HCT116 (cell line): Measurements from ENCODE around the gene RORB. TPM values are rescaled to one million over a fixed set of nuclear protein-coding genes. Genes with fewer than 3 reads are reported as not detected.

Experiments used
- ATAC-seq: fragments of 200-7000 bp; cut with Tn5 transposase; 2 replicates; pipeline ENCODE4 v1.9.1; 2020; ENCODE audit warnings: mild to moderate bottlenecking, moderate library complexity
- BruUV-seq: library from RNA; stranded (reverse); fragments of 400-500 nt; replicated peaks from 2 replicates; lab custom pipeline; 2021; lab: Mats Ljungman, UMichigan
- CTCF ChIA-PET: fragments of 300-600 bp; sonication (Branson Sonifier 250); formaldehyde crosslinking; loops from one replicate; lab custom pipeline; 2021; ENCODE audit warnings: antibody characterized with exemption; lab: Charles Lee
- POLR2A ChIA-PET: fragments of 300-600, 350-600 bp; sonication (Branson Sonifier 250); formaldehyde crosslinking; loops from one replicate; lab custom pipeline; 2021; ENCODE audit warnings: antibody characterized with exemption; lab: Charles Lee
- RAD21 ChIA-PET, 2 experiments: fragments of 300-600 bp; sonication (Branson Sonifier 250); formaldehyde crosslinking; loops; one replicate each; lab custom pipeline; 2023; ENCODE audit warnings: low total read pairs in 2 of 2; ENCODE audit not compliant: uncharacterized antibody in 2 of 2, unreplicated experiment in 2 of 2, low non-redundant PET in 1 of 2; lab: Charles Lee
- DNase-seq: peaks from one replicate; pipeline ENCODE4 v3.0.0-alpha.2; 2010; ENCODE audit warnings: low read depth, low spot score
- H2AFZ ChIP-seq: fragments of 200-600 bp; shearing (Covaris generic), sonication (generic); 2 replicates; pipeline ENCODE4 v1.6.1; 2017; ENCODE audit warnings: low read depth, mixed run types, mixed read lengths, antibody characterized with exemption, low read length; ENCODE audit not compliant: poor library complexity, severe bottlenecking
- H3K27ac ChIP-seq: 2 replicates; pipeline ENCODE4 v1.5.1; 2012; ENCODE audit warnings: low read depth, low read length
- H3K27me3 ChIP-seq: fragments of 200-600 bp; sonication (generic); 2 replicates; pipeline ENCODE4 v1.6.1; 2016; ENCODE audit warnings: mixed run types, low read length, mixed read lengths; ENCODE audit not compliant: insufficient read depth
- H3K36me3 ChIP-seq, 2 experiments: fragments of 200-500 bp in 1 of 2; fragments of 200-600 bp in 1 of 2; sonication (Bioruptor generic) in 1 of 2; sonication (generic) in 1 of 2; 2 replicates each; pipeline versions ENCODE4 v1.5.1 to v1.6.1; 2014 to 2016; ENCODE audit warnings: low read length in 2 of 2, inconsistent platforms in 1 of 2, mixed read lengths in 1 of 2, mixed run types in 1 of 2; ENCODE audit not compliant: insufficient read depth in 2 of 2, control insufficient read depth in 1 of 2
- H3K4me1 ChIP-seq, 2 experiments: fragments of 200-600 bp in 1 of 2; sonication (generic) in 1 of 2; 2 replicates each; pipeline versions ENCODE4 v1.5.1 to v1.6.1; 2012 to 2017; ENCODE audit warnings: low read length in 2 of 2, inconsistent platforms in 1 of 2, mild to moderate bottlenecking in 1 of 2, mixed read lengths in 1 of 2, mixed run types in 1 of 2, moderate library complexity in 1 of 2; ENCODE audit not compliant: insufficient read depth in 2 of 2, control insufficient read depth in 1 of 2
- H3K4me2 ChIP-seq: fragments of 200-600 bp; sonication (generic); 2 replicates; pipeline ENCODE4 v1.6.1; 2017; ENCODE audit warnings: mixed run types, low read length, mixed read lengths
- H3K4me3 ChIP-seq, 2 experiments: fragments of 200-600 bp in 1 of 2; sonication (generic) in 1 of 2; replicated peaks in 1 of 2; 2 replicates each; pipeline ENCODE4 v1.5.1; 2011 to 2016; ENCODE audit warnings: low read length in 2 of 2, control low read depth in 1 of 2, low read depth in 1 of 2, mild to moderate bottlenecking in 1 of 2, mixed read lengths in 1 of 2, mixed run types in 1 of 2
- H3K79me2 ChIP-seq: fragments of 200-600 bp; sonication (generic); 2 replicates; pipeline ENCODE4 v1.6.1; 2017; ENCODE audit warnings: mild to moderate bottlenecking, mixed run types, low read length, moderate library complexity, mixed read lengths; ENCODE audit not compliant: insufficient read depth
- H3K9ac ChIP-seq: fragments of 200-600 bp; sonication (generic); 2 replicates; pipeline ENCODE4 v1.6.1; 2016; ENCODE audit warnings: low read length, mixed read lengths
- H3K9me2 ChIP-seq: fragments of 200-600 bp; sonication (generic), shearing (Covaris generic); 2 replicates; pipeline ENCODE4 v1.6.1; 2017; ENCODE audit warnings: mixed run types, mild to moderate bottlenecking, moderate library complexity; ENCODE audit not compliant: insufficient read depth
- H3K9me3 ChIP-seq, 2 experiments: fragments of 200-500 bp in 1 of 2; fragments of 200-600 bp in 1 of 2; sonication (Bioruptor generic) in 1 of 2; sonication (generic) in 1 of 2; 2 replicates each; pipeline ENCODE4 v1.6.1; 2014 to 2017; ENCODE audit warnings: low read length in 2 of 2, mixed read lengths in 2 of 2, inconsistent platforms in 1 of 2, low read depth in 1 of 2, mild to moderate bottlenecking in 1 of 2, mixed run types in 1 of 2, moderate library complexity in 1 of 2; ENCODE audit not compliant: control insufficient read depth in 1 of 2, insufficient read depth in 1 of 2
- H4K20me1 ChIP-seq: fragments of 200-600 bp; sonication (generic), shearing (Covaris generic); 2 replicates; pipeline ENCODE4 v1.6.1; 2017; ENCODE audit warnings: mixed run types, mild to moderate bottlenecking, moderate library complexity; ENCODE audit not compliant: insufficient read depth
- ATF3 ChIP-seq: IDR thresholded peaks from 2 replicates; pipeline ENCODE4 v1.6.1; 2012
- CBX3 ChIP-seq: IDR thresholded peaks from 2 replicates; pipeline ENCODE4 v1.6.1; 2012; ENCODE audit warnings: low read depth
- CEBPB ChIP-seq: IDR thresholded peaks from 2 replicates; pipeline ENCODE4 v1.6.1; 2012; ENCODE audit warnings: low read depth
- EGR1 ChIP-seq: IDR thresholded peaks from 2 replicates; pipeline ENCODE4 v1.6.1; 2012; ENCODE audit warnings: low read depth
- EZH2 ChIP-seq: fragments of 200-600 bp; sonication (generic); IDR thresholded peaks from 2 replicates; pipeline ENCODE4 v1.6.1; 2017; ENCODE audit warnings: antibody characterized with exemption, mixed run types
- EZH2phosphoT487 ChIP-seq: fragments of 200-600 bp; IDR thresholded peaks from 2 replicates; pipeline ENCODE4 v1.6.1; 2018; ENCODE audit warnings: antibody characterized with exemption, borderline replicate concordance
- FOSL1 ChIP-seq: IDR thresholded peaks from 2 replicates; pipeline ENCODE4 v1.6.1; 2012; ENCODE audit warnings: low read depth
- POLR2A ChIP-seq: IDR thresholded peaks from 2 replicates; pipeline ENCODE4 v1.7.0; 2011; ENCODE audit warnings: borderline replicate concordance; ENCODE audit not compliant: insufficient read depth, insufficient read length; ENCODE audit errors: extremely low read depth
- RAD21 ChIP-seq: IDR thresholded peaks from 2 replicates; pipeline ENCODE4 v1.6.1; 2012; ENCODE audit warnings: low read depth, mild to moderate bottlenecking
- SP1 ChIP-seq: IDR thresholded peaks from 2 replicates; pipeline ENCODE4 v1.6.1; 2012; ENCODE audit warnings: low read depth
- SRF ChIP-seq: IDR thresholded peaks from 2 replicates; pipeline ENCODE4 v1.6.1; 2012; ENCODE audit warnings: low read depth
- YY1 ChIP-seq: IDR thresholded peaks from 2 replicates; pipeline ENCODE4 v1.6.1; 2011; ENCODE audit warnings: low read length, low read depth, moderate library complexity, mild to moderate bottlenecking; ENCODE audit not compliant: insufficient replicate concordance; ENCODE audit errors: extremely low read depth
- ZFX ChIP-seq: fragments of 450-650 bp; IDR thresholded peaks from 2 replicates; pipeline ENCODE4 v1.6.1; 2017
- ZNF274 ChIP-seq: fragments of 200-500 bp; sonication (Bioruptor generic); IDR thresholded peaks from 2 replicates; pipeline ENCODE4 v1.6.1; 2014; ENCODE audit warnings: mild to moderate bottlenecking, low read depth, low read length, inconsistent platforms
- intact Hi-C: fragments of 100-400 bp; cut with micrococcal nuclease; formaldehyde crosslinking; loops from 2 replicates; pipeline ENCODE4 v1.10.0; 2022
- total RNA-seq: library from RNA; stranded (reverse); gene quantifications from one replicate; pipeline ENCODE4 v1.2.1, GENCODE V29; 2021; ENCODE audit not compliant: unreplicated experiment
- TF ChIP-seq, protein P1 (sequence below): IDR thresholded peaks from 2 replicates; pipeline ENCODE4 v1.6.1; 2012
- TF ChIP-seq, protein P2 (sequence below), 3 experiments: fragments of 200-600 bp in 1 of 3; sonication (generic) in 1 of 3; IDR thresholded peaks in 2 of 3; conservative IDR thresholded peaks in 1 of 3; 2 replicates each; pipeline ENCODE4 v1.5.1; 2012 to 2017; ENCODE audit warnings: low read depth in 2 of 3, low read length in 2 of 3, antibody characterized with exemption in 1 of 3, borderline replicate concordance in 1 of 3, control low read depth in 1 of 3, mild to moderate bottlenecking in 1 of 3, mixed read lengths in 1 of 3, mixed run types in 1 of 3, moderate library complexity in 1 of 3; ENCODE audit not compliant: insufficient read depth in 1 of 3
- TF ChIP-seq, protein P3 (sequence below): IDR thresholded peaks from 2 replicates; pipeline ENCODE4 v1.6.1; 2012; ENCODE audit warnings: low read depth

Gene RORB
- total RNA-seq, 1 experiment from 2014 or later, result 0.02 TPM

- ChIA-PET POLR2A (no interaction called here), CTCF (no interaction called here), RAD21 (no interaction called here)
- Histone ChIP-seq H3K36me3 (no peaks in the 10 kb centered on the region), H4K20me1 (no peaks in the 10 kb centered on the region), H3K27me3 (peaks cover 4% of the 10 kb centered on the region; the same call in 1 of the 2 replicates), H2AFZ (no peak overlapping the region), H3K27ac (no peak overlapping the region), H3K9me2 (no peaks in the 10 kb centered on the region), H3K4me1 (no peaks in the 10 kb centered on the region), H3K79me2 (no peaks in the 10 kb centered on the region), H3K9ac (no peak overlapping the region), H3K9me3 (no peaks in the 10 kb centered on the region), H3K4me2 (no peak overlapping the region), H3K4me3 (no peak overlapping the region)
- ATAC-seq, result no peak
- no TSS peak for BruUV-seq
- DNase-seq, result no peak
- TF ChIP-seq CBX3, result no peak
- no peak for TF ChIP-seq EZH2phosphoT487
- TF ChIP-seq SP1, result no peak
- no peak for TF ChIP-seq FOSL1
- TF ChIP-seq ZFX, result no peak
- no peak for TF ChIP-seq SRF
- TF ChIP-seq EGR1, result no peak
- TF ChIP-seq YY1, result no peak
- TF ChIP-seq POLR2A, result no peak
- TF ChIP-seq, protein P1, sequence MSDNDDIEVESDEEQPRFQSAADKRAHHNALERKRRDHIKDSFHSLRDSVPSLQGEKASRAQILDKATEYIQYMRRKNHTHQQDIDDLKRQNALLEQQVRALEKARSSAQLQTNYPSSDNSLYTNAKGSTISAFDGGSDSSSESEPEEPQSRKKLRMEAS, result no peak
- TF ChIP-seq, protein P2, sequence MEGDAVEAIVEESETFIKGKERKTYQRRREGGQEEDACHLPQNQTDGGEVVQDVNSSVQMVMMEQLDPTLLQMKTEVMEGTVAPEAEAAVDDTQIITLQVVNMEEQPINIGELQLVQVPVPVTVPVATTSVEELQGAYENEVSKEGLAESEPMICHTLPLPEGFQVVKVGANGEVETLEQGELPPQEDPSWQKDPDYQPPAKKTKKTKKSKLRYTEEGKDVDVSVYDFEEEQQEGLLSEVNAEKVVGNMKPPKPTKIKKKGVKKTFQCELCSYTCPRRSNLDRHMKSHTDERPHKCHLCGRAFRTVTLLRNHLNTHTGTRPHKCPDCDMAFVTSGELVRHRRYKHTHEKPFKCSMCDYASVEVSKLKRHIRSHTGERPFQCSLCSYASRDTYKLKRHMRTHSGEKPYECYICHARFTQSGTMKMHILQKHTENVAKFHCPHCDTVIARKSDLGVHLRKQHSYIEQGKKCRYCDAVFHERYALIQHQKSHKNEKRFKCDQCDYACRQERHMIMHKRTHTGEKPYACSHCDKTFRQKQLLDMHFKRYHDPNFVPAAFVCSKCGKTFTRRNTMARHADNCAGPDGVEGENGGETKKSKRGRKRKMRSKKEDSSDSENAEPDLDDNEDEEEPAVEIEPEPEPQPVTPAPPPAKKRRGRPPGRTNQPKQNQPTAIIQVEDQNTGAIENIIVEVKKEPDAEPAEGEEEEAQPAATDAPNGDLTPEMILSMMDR (IDR thresholded peaks at IDR 0.05 in 2 of 3, conservative IDR thresholded peaks at IDR 0.05 in 1 of 3; ENCODE audit: borderline replicate concordance in 1 of 3, insufficient read depth in 1 of 3, low read depth in 2 of 3, low read length in 2 of 3), result no peak
- TF ChIP-seq RAD21, result no peak
- no peak for TF ChIP-seq EZH2
- TF ChIP-seq ZNF274, result no peak
- TF ChIP-seq ATF3, result no peak
- TF ChIP-seq, protein P3, sequence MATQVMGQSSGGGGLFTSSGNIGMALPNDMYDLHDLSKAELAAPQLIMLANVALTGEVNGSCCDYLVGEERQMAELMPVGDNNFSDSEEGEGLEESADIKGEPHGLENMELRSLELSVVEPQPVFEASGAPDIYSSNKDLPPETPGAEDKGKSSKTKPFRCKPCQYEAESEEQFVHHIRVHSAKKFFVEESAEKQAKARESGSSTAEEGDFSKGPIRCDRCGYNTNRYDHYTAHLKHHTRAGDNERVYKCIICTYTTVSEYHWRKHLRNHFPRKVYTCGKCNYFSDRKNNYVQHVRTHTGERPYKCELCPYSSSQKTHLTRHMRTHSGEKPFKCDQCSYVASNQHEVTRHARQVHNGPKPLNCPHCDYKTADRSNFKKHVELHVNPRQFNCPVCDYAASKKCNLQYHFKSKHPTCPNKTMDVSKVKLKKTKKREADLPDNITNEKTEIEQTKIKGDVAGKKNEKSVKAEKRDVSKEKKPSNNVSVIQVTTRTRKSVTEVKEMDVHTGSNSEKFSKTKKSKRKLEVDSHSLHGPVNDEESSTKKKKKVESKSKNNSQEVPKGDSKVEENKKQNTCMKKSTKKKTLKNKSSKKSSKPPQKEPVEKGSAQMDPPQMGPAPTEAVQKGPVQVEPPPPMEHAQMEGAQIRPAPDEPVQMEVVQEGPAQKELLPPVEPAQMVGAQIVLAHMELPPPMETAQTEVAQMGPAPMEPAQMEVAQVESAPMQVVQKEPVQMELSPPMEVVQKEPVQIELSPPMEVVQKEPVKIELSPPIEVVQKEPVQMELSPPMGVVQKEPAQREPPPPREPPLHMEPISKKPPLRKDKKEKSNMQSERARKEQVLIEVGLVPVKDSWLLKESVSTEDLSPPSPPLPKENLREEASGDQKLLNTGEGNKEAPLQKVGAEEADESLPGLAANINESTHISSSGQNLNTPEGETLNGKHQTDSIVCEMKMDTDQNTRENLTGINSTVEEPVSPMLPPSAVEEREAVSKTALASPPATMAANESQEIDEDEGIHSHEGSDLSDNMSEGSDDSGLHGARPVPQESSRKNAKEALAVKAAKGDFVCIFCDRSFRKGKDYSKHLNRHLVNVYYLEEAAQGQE, result no peak
- TF ChIP-seq CEBPB, result no peak
- intact Hi-C loops, result no loop called here
Measured at GRCh38 chr9:74562611-74563010, 65.5 kb downstream of the RORB start.
